ENCODE measurements around the gene KRT28.

KRT28 gene, protein sequence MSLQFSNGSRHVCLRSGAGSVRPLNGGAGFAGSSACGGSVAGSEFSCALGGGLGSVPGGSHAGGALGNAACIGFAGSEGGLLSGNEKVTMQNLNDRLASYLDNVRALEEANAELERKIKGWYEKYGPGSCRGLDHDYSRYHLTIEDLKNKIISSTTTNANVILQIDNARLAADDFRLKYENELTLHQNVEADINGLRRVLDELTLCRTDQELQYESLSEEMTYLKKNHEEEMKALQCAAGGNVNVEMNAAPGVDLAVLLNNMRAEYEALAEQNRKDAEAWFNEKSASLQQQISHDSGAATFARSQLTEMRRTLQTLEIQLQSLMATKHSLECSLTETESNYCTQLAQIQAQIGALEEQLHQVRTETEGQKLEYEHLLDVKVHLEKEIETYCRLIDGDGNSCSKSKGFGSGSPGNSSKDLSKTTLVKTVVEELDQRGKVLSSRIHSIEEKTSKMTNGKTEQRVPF

DNA sequence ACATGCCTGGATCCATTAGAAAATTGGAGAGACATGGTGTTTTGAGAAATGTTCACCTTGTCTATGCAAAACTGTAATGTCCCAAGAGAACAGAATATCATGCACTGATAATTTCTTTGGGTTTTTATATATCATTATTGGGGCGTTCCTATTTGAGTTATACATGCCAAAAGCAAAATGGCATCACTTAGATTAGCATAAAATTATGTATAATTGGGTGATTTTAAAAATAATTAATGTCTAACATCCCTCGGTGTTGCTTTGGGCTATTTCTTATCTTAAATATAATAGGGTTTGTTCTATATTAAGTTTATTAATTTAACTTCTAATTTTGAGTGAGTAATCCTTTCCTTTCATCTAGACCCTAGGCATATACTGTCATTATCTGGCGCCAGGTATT, at the start of gene KRT28:
Gene KRT28 (minus strand): TSS at position 101 of the 400 bp plus-strand sequence. CDS start 66 bp downstream, at position 35.
- DNase-seq (ENCODE audit: low read depth in 2 of 2) = no peak
- no peak within 1 kb of the TSS for H3K4me3 ChIP-seq (replicated peaks in 1 of 2; ENCODE audit: low read depth in 2 of 2, low read length in 2 of 2)
- TF ChIP-seq, protein P1, sequence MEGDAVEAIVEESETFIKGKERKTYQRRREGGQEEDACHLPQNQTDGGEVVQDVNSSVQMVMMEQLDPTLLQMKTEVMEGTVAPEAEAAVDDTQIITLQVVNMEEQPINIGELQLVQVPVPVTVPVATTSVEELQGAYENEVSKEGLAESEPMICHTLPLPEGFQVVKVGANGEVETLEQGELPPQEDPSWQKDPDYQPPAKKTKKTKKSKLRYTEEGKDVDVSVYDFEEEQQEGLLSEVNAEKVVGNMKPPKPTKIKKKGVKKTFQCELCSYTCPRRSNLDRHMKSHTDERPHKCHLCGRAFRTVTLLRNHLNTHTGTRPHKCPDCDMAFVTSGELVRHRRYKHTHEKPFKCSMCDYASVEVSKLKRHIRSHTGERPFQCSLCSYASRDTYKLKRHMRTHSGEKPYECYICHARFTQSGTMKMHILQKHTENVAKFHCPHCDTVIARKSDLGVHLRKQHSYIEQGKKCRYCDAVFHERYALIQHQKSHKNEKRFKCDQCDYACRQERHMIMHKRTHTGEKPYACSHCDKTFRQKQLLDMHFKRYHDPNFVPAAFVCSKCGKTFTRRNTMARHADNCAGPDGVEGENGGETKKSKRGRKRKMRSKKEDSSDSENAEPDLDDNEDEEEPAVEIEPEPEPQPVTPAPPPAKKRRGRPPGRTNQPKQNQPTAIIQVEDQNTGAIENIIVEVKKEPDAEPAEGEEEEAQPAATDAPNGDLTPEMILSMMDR (IDR thresholded peaks at IDR 0.05; ENCODE audit: low read depth, low read length) = no peak

DNA sequence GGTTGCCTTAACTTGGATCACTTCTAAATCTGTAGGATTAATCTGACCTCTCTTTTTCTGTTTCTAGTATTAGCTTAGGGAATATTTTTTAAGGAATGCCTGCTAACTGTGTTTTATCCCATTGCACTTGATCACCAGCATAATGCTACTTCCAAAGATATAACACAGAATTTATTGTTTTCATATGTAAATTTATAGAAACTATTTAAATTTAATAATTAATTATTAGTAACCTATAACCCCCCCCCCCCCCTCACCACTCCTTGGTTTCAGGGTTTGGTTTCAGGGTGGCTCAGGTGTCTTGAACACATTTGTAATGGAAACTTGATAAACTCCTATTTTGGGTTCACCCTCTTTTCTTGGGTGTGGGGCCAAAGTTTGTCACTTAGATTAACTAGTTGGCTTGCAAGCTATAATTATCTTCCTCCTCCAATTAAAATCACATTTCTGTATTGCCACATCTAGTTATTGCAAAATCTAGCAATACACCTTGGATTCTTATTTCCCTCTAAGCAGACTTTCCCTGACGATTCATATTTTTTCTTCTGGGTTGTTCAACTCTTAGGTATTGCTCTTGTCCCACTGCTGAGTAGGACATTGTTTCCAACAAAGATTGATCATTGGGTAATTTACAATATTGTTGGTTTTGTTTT, 49.0 kb upstream of the KRT28 start:
- no peak overlapping the region for H3K4me3 ChIP-seq (replicated peaks in 1 of 2; ENCODE audit: low read depth in 2 of 2, low read length in 2 of 2)
- DNase-seq (ENCODE audit: low read depth in 2 of 2) = no peak
- TF ChIP-seq, protein P1 (IDR thresholded peaks at IDR 0.05; ENCODE audit: low read depth, low read length) = no peak

DNA sequence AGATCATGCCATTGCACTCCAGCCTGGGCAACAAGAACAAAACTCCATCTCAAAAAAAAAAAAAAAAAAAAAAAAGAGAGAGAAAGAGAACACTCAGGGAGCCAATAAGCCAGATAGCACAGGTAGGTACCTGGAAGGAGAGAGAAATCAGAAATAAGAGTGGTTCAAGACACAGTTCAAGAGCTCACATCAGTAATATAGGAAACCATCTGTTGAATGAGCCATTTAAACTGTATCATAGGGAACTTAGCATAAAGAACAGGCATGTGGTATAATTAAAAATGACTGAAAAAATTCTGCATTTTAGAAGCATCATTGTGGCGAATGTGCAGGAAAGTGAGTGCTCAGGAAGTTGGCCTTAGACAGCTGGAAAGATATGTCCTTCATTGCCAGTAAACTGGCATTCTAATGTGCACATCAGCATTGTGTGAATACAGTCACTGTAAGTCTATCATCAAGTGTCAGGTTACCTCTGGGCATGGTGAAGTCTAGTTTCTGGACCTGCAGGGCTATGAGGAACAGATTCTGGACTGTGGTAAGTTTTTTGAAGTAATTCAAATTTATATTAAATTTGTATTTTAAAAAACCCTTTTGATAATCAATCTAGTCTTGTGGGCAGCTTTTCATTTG, 46.9 kb upstream of the KRT28 start:
- no peak overlapping the region for H3K4me3 ChIP-seq (replicated peaks in 1 of 2; ENCODE audit: low read depth in 2 of 2, low read length in 2 of 2)
- DNase-seq (ENCODE audit: low read depth in 2 of 2) = no peak
- TF ChIP-seq, protein P1 (IDR thresholded peaks at IDR 0.05; ENCODE audit: low read depth, low read length) = no peak

DNA sequence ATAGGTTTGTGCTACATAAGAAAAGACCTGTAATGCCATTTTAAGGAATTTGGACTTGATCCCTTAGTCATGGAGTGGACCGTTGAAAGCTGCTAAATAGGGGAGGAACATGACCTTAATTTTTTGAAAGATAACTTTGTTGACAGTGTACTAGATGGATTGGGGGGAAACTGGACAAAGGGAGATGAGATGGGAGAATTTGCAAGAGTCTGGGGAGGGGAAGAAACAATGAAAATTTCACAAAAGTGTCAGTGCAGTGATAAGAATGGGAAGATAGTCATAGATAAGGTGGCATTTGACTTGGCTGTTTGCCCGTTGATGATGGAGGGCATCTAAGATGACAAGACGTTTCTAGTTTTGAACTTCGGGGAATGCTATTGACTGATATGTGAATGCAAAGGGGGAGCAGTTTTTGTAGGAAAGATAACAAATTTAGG, 44.9 kb upstream of the KRT28 start:
- no peak overlapping the region for H3K4me3 ChIP-seq (replicated peaks in 1 of 2; ENCODE audit: low read depth in 2 of 2, low read length in 2 of 2)
- TF ChIP-seq, protein P1 (IDR thresholded peaks at IDR 0.05; ENCODE audit: low read depth, low read length) = no peak
- no peak for DNase-seq (ENCODE audit: low read depth in 2 of 2)

DNA sequence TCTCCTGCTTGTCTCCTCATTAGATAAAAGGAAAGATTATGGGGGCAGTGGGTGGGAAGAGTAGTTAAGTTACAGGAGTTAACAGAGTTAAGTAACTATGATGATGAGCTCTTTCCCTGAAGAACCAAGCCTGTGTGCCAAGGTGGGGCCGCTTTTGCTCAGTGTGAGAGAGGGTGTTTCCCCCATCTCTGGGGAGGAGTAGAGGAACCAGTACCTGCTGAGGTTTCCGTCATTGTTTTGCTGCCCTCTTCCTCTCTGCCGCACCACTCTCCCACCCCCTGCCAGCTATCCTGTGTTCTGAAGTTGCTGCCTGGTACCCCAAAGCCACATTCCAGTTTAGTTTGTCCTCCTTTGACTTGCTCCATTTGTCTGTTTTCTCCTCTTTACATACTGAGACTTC, 43.5 kb upstream of the KRT28 start:
- TF ChIP-seq, protein P1 (IDR thresholded peaks at IDR 0.05; ENCODE audit: low read depth, low read length) = no peak
- no peak for DNase-seq (ENCODE audit: low read depth in 2 of 2)

DNA sequence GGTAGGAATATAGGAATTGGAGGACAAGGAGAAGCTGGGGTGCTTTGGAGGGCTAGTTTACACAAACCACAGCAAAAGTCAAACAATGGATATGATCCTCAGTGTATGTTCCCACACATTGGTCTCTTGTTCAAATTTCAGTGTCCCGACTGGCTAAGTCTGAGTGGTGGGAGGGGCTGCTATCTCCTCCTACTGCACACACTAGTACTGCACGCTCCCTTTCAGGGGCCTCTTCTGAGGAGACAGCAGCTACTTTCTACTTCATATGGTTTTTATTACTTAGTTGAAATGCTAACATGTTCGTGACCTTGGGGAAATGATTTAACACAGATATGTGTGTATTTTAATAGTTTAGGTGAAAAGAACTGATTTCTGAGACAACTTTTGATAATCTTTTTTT, 41.5 kb upstream of the KRT28 start:
- no peak for DNase-seq (ENCODE audit: low read depth in 2 of 2)
- TF ChIP-seq, protein P1 (IDR thresholded peaks at IDR 0.05; ENCODE audit: low read depth, low read length) = no peak
- H3K4me3 ChIP-seq (replicated peaks in 1 of 2; ENCODE audit: low read depth in 2 of 2, low read length in 2 of 2) = no peak overlapping the region

More for the DNA sequence above, 43.5 kb upstream of the KRT28 start:
- H3K4me3 ChIP-seq (replicated peaks in 1 of 2; ENCODE audit: low read depth in 2 of 2, low read length in 2 of 2) = no peak overlapping the region

Data from cardiac fibroblast (primary cell).